Smooth muscle cell (in vitro differentiated cells): ENCODE data around the gene FKTN. TPM values are rescaled to one million over a fixed set of nuclear protein-coding genes. Genes with fewer than 3 reads are reported as not detected.
"Not testable (repeated sequence)": the region's sequence is repeated elsewhere in the genome, so short reads cannot be mapped to it uniquely, and the experiment has no call there.

Source experiments
- DNase-seq: peaks from one replicate; lab custom pipeline; 2025; ENCODE audit not compliant: unreplicated experiment; lab: John Stamatoyannopoulos, UW
- H2AFZ ChIP-seq: fragments of 200-600 bp; sonication (generic); 2 replicates; pipeline ENCODE4 v1.6.0; 2016; ENCODE audit warnings: antibody characterized with exemption, low read depth, mild to moderate bottlenecking
- H3F3A ChIP-seq: fragments of 200-600 bp; sonication (generic); 2 replicates; pipeline ENCODE4 v1.6.0; 2017; ENCODE audit warnings: antibody characterized with exemption, low read depth
- H3K27ac ChIP-seq: fragments of 200-600 bp; sonication (generic); 2 replicates; pipeline ENCODE4 v1.5.1; 2016; ENCODE audit warnings: low read depth, mild to moderate bottlenecking
- H3K27me3 ChIP-seq: fragments of 200-600 bp; sonication (generic); 2 replicates; pipeline ENCODE4 v1.6.1; 2016; ENCODE audit warnings: low read depth, mild to moderate bottlenecking
- H3K36me3 ChIP-seq: fragments of 200-600 bp; sonication (generic); 2 replicates; pipeline ENCODE4 v1.5.1; 2016; ENCODE audit warnings: low read depth
- H3K4me1 ChIP-seq: fragments of 200-600 bp; sonication (generic); 2 replicates; pipeline ENCODE4 v1.5.1; 2016; ENCODE audit warnings: low read depth
- H3K4me2 ChIP-seq: fragments of 200-600 bp; sonication (generic); 2 replicates; pipeline ENCODE4 v1.6.0; 2016; ENCODE audit warnings: mild to moderate bottlenecking
- H3K4me3 ChIP-seq: fragments of 200-600 bp; sonication (generic); 2 replicates; pipeline ENCODE4 v1.5.1; 2016; ENCODE audit warnings: mild to moderate bottlenecking
- H3K79me2 ChIP-seq: fragments of 200-600 bp; sonication (generic); 2 replicates; pipeline ENCODE4 v1.6.0; 2016; ENCODE audit warnings: low read depth, mild to moderate bottlenecking
- H3K9ac ChIP-seq: fragments of 200-600 bp; sonication (generic); 2 replicates; pipeline ENCODE4 v1.6.0; 2016; ENCODE audit warnings: low read depth
- H3K9me3 ChIP-seq: fragments of 200-600 bp; sonication (generic); replicated peaks from 2 replicates; pipeline ENCODE4 v1.5.1; 2016; ENCODE audit warnings: low read depth
- H4K20me1 ChIP-seq: fragments of 200-600 bp; sonication (generic); 2 replicates; pipeline ENCODE4 v1.6.0; 2016; ENCODE audit warnings: low read depth
- CTCF ChIP-seq: fragments of 200-600 bp; sonication (generic); IDR thresholded peaks from 2 replicates; pipeline ENCODE4 v1.5.1; 2017; ENCODE audit warnings: borderline replicate concordance, mild to moderate bottlenecking, antibody characterized with exemption; ENCODE audit not compliant: insufficient read depth, poor library complexity, severe bottlenecking
- whole genome bisulfite sequencing: methylation state at CpG from one replicate; pipeline ENCODE4 v1.1.7; 2016; ENCODE audit warnings: low lambda C conversion rate; 5-methylcytosine and 5-hydroxymethylcytosine counted together
- polyA plus RNA-seq: library from polyadenylated mRNA; unstranded; fragments of >200 nt; fragmentation: Nextera tagmentation; extraction: Ambion mirVana; gene quantifications from 2 replicates; pipeline ENCODE4 v1.2.1, GENCODE V29; 2016
- total RNA-seq: library from RNA; depleted of rRNA; stranded (reverse); fragments of >200 nt; gene quantifications from 2 replicates; pipeline ENCODE4 v1.2.3, GENCODE V29; 2014

FKTN gene
- total and polyA plus RNA-seq, 2 experiments from 2014 or later: 6.2 to 11.7 TPM

GRCh38 chr9:105515811-105516413 is 42.0 kb upstream of the FKTN start:
- WGBS: 67% methylated on average over 11 of the region's 11 CpGs
- Histone ChIP-seq H3K79me2 (no peaks in the 10 kb centered on the region), H3K4me1 (no peaks in the 10 kb centered on the region), H4K20me1 (no peaks in the 10 kb centered on the region), H3F3A (no peaks in the 10 kb centered on the region), H2AFZ (no peak overlapping the region), H3K27me3 (no peaks in the 10 kb centered on the region), H3K9ac (no peak overlapping the region), H3K36me3 (no peaks in the 10 kb centered on the region), H3K9me3 (no peaks in the 10 kb centered on the region), H3K4me2 (no peak overlapping the region), H3K4me3 (no peak overlapping the region), H3K27ac (no peak overlapping the region)
- no peak for TF ChIP-seq CTCF
- DNase-seq: no peak

- not testable (repeated sequence) for H4K20me1 ChIP-seq, H3K27me3 ChIP-seq, H3K4me2 ChIP-seq, H3K4me3 ChIP-seq, H3K9ac ChIP-seq, H3K36me3 ChIP-seq, H3K27ac ChIP-seq, H2AFZ ChIP-seq, H3K4me1 ChIP-seq, H3F3A ChIP-seq, H3K9me3 ChIP-seq, DNase-seq, H3K79me2 ChIP-seq
- 87% methylated on average over 43 of the region's 43 CpGs for WGBS
Measured at GRCh38 chr9:105519710-105520369, 38.1 kb upstream of the FKTN start.

- not testable (repeated sequence) for H3K4me1 ChIP-seq, H3K4me3 ChIP-seq, H3K4me2 ChIP-seq, H2AFZ ChIP-seq, H4K20me1 ChIP-seq, H3K36me3 ChIP-seq, H3K9ac ChIP-seq, H3K9me3 ChIP-seq, H3F3A ChIP-seq, H3K79me2 ChIP-seq, H3K27ac ChIP-seq, DNase-seq, H3K27me3 ChIP-seq
- WGBS: 95% methylated on average over 6 of the region's 6 CpGs
Measured at GRCh38 chr9:105520992-105521391, 36.9 kb upstream of the FKTN start.

- not testable (repeated sequence) for H3K4me1 ChIP-seq, H3K27ac ChIP-seq, H3K9me3 ChIP-seq, H3K36me3 ChIP-seq, H4K20me1 ChIP-seq, H2AFZ ChIP-seq, H3K4me3 ChIP-seq, H3K27me3 ChIP-seq, DNase-seq, H3K9ac ChIP-seq, H3K79me2 ChIP-seq, H3K4me2 ChIP-seq, H3F3A ChIP-seq
- 96% methylated on average over 10 of the region's 10 CpGs for WGBS
Measured at GRCh38 chr9:105522618-105523385, 35.1 kb upstream of the FKTN start.

- Histone ChIP-seq H3K79me2 (no peaks in the 10 kb centered on the region), H3K9ac (no peak overlapping the region), H4K20me1 (no peaks in the 10 kb centered on the region), H3K4me1 (no peaks in the 10 kb centered on the region), H3K4me2 (no peak overlapping the region), H3K27ac (no peak overlapping the region), H3K36me3 (peaks cover 5% of the 10 kb centered on the region), H2AFZ (no peak overlapping the region), H3K9me3 (no peaks in the 10 kb centered on the region), H3K4me3 (no peak overlapping the region), H3F3A (no peaks in the 10 kb centered on the region), H3K27me3 (no peaks in the 10 kb centered on the region)
- no peak for TF ChIP-seq CTCF
- 97% methylated on average over 3 of the region's 3 CpGs for WGBS
- DNase-seq: no peak
Measured at GRCh38 chr9:105531530-105531929, 26.4 kb upstream of the FKTN start.
